Measurements from ENCODE around the gene COQ7.

COQ7 gene

DNA sequence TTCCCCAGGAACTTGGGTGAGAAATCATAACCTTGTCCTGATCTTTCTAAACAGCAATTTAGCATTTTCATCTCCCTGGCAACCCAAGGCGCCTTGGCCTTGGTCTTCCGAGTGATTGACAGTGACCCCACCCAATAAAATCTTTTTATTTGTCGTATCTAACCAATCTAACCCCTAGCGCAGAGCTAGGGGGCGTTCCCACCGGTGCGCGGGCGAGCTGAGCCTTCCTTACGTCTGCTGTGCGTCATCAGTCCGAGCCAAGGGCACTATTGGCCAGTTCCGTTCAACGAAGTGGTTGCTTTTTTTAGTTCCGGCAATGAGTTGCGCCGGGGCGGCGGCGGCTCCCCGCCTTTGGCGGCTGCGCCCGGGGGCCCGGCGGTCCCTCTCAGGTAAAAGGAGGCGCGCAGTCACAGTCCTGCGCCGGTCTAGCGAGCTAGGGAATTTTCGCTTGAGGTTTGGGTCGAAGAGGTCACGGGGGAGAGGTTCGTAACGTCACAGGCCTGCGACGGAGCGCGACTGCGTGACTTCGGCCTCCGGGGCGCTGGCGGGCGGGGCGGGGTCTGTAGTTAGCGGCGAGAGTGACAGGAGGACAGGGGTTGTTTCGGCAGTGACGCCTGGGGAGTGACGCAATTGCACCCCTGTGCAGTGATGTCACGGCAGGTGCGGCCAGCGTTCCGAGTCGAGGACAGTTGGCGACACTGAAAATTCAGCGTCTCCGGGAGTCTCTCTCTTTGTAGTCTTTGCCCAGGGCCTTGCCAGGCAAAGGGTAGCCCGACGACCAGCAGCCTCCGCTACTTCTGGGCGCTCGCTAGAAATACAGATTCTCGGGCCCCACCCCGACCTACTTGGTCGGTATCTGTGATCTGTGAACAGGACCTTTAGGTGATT is at the start of gene COQ7:
TSS of gene COQ7 (plus strand) at position 266 of the 888 bp plus-strand sequence. CDS start at position 317, 51 bp downstream.
- DNase-seq (ENCODE audit: low read depth in 2 of 2) = peak; percentile 97

GRCh38 chr16:19020689-19021088 is 46.7 kb upstream of the COQ7 start:
- no peak for DNase-seq (ENCODE audit: low read depth in 2 of 2)

- no peak for DNase-seq (ENCODE audit: low read depth in 2 of 2)
Observed at GRCh38 chr16:19021747-19022146, 45.7 kb upstream of the COQ7 start.

DNA sequence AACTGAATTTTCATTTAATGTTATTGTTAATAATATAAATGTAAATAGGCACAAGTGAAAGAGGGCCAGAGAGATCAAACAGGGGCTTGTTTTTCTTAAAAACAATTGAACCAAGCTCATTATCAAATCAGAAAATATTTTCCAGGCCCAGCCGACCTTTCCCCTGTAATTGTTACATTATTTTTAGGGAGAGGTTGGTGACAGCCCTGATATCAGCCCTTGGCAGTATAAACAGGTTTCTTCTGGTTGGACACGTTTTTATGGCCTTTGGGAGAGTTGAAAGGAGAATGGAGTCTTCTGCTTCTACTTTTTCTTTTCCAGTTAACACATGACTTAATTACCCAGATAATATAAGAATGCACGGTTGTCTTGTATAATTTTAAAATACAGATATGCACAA is 40.0 kb upstream of the COQ7 start:
- DNase-seq (ENCODE audit: low read depth in 2 of 2) = no peak

- no peak for DNase-seq (ENCODE audit: low read depth in 2 of 2)
Observed at GRCh38 chr16:19029980-19030379, 37.4 kb upstream of the COQ7 start.

GRCh38 chr16:19031738-19032137 is 35.7 kb upstream of the COQ7 start:
- no peak for DNase-seq (ENCODE audit: low read depth in 2 of 2)

DNA sequence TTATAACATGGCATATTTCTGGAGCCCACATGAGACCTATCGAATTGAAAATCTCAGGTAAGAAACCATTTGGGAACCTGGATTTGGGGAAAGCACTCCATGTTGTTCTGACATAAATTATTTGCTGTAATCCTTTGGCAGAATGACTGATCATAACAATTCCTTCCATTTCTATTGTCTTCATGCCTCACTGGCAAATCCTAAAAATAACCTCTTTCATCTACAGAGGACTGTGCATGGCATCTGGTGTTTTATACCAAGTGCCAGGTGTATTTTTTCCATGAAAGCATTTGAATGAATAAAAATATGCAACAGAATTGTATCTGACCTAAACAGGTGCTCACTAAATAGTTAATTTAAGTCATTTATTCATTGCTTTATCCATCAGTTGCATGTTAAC is 33.7 kb upstream of the COQ7 start:
- no peak for DNase-seq (ENCODE audit: low read depth in 2 of 2)

GRCh38 chr16:19040400-19040799 is 27.0 kb upstream of the COQ7 start:
- DNase-seq (ENCODE audit: low read depth in 2 of 2) = no peak

DNA sequence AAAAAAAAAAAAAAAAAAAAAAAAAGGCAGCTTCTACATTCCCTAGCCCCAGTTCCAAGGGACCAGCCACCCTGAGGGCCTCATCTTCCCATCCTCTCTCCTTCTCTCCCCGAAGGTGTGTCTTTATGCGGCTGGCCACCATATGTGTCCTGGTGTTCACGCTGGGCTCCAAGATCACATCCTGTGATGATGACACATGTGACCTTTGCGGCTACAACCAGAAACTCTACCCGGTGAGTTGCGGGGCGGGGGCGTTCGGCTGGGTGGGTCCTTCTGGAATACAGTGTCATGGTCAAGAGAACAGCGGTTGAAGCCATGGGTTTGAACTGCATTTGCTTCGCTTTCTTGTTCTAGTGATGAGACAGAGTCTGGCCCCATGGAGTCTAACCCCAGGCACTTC is 22.6 kb upstream of the COQ7 start:
- no peak for DNase-seq (ENCODE audit: low read depth in 2 of 2)

GRCh38 chr16:19046062-19046461 is 21.4 kb upstream of the COQ7 start:
- DNase-seq (ENCODE audit: low read depth in 2 of 2) = no peak

DNA sequence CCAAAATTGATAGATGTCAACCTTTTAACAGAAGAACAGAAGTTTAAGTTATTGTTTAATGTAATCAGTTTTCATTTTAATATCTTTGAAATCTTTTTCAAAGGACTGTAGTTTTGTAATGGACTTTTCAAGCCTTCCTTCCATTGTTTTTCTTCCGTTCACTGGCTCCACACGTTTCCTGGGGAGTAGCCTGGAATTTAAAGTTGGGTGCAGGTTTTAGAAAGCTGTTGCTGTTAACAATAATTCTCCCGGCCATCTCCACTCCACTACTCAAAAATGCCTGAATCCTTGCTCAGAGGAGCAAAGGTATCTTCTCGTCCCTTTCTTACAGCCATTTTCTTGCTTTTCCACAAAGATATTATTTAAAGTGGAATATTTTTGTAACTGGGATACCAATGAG is 4.7 kb upstream of the COQ7 start:
- no peak for DNase-seq (ENCODE audit: low read depth in 2 of 2)

GRCh38 chr16:19066988-19067348 is 446 bp upstream of the COQ7 start:
- no peak for DNase-seq (ENCODE audit: low read depth in 2 of 2)

- no peak for DNase-seq (ENCODE audit: low read depth in 2 of 2)
Observed at GRCh38 chr16:19068237-19068815, 912 bp downstream of the COQ7 start.

DNA sequence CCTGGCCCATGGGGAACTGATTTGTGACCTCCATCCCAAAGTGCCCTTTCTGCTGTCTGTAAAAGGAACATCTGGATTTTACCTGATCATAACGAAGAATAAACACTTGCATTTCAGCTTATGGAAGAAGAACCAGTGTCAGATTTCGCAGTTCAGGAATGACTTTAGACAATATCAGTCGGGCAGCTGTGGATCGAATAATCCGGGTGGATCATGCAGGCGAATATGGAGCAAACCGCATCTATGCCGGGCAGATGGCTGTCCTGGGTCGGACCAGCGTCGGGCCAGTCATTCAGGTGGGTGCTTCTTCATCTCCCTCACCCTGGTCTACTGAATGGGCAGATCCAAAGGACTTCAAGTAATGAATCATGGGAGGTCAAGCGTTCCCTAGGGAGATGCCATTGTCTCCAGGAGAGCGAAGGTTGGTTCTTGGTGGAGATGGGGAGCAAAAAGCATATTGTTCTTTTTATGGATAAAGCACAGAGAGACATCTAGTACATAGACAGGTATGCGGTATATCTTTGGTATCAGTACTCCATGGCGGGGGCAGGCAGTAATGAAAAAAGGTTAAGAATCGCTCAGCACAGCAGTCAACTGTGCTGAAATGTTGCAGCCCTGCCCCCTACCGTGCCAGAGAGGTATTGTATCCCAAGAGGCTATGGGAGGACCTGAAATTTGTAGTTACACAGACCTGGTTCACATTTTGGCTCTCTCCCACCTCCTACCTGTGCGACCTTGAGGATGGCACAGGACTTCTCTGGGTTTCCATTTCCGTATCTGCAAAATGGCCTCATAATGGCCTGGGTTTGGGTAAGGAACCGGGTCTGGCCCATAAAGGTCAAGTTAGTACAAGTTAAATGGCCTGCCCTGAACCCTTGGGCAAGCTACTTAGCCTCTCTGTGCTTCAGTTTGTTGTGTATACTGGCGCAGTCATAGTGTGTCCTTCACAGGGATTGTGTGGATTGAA is 4.7 kb downstream of the COQ7 start:
- peak; percentile 38 to 56 for DNase-seq (ENCODE audit: low read depth in 2 of 2)

DNA sequence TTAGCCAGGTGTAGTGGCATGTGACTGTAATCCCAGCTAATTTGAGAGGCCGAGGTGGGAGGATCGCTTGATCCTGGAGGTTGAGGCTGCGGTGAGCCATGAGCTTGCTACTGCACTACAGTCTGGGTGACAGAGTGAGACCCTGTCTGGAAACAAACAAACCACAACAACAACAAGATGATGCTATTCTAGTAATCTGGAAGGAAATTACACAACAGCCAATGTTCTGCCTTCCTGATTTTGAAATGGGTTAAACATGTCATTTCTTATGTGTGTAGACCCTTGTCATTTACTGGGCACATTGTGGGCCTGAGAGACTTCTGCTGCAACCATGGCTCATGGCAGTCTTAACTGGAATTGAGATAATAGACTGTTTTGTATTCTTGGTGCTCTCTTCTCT is 5.9 kb downstream of the COQ7 start:
- no peak for DNase-seq (ENCODE audit: low read depth in 2 of 2)

GRCh38 chr16:19073863-19074262 is 6.4 kb downstream of the COQ7 start:
- DNase-seq (ENCODE audit: low read depth in 2 of 2) = no peak

DNA sequence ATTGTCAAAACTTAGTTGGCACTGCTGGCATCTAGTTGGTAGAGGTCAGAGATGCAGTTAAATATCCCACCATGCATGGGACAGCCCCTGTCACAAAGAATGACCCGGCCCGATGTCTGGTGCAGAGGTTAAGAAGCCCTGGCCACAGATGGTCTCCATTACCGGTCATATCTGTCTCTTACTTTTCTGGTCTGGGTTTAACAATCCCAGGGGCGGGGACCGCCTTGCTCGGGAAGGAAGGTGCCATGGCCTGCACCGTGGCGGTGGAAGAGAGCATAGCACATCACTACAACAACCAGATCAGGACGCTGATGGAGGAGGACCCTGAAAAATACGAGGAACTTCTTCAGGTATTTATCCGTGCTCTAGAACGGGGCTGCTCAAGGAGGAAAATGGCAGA is 8.1 kb downstream of the COQ7 start:
- DNase-seq (ENCODE audit: low read depth in 2 of 2) = no peak

GRCh38 chr16:19077879-19078278 is 10.5 kb downstream of the COQ7 start:
- DNase-seq (ENCODE audit: low read depth in 2 of 2) = no peak

- no peak for DNase-seq (ENCODE audit: low read depth in 2 of 2)
Observed at GRCh38 chr16:19083670-19084069, 16.3 kb downstream of the COQ7 start.

DNA sequence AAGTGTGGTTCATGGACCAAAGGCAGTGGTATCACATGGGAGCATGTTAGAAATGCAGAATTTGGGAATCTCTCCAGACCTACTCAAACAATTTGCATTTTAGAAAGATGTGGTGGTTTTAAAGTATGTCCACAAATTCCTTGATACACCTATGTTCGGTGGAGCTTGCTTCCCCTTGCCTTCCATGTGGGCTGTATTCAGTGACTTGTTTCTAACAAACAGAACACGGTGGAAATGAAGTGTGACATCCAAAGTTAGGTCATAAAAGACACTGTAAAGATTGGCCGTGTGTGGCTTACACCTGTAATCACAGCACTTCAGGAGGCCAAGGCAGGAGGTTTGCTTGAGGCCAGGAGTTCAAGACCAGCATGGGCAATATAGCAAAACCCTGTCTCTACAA is 16.7 kb downstream of the COQ7 start:
- DNase-seq (ENCODE audit: low read depth in 2 of 2) = no peak

DNA sequence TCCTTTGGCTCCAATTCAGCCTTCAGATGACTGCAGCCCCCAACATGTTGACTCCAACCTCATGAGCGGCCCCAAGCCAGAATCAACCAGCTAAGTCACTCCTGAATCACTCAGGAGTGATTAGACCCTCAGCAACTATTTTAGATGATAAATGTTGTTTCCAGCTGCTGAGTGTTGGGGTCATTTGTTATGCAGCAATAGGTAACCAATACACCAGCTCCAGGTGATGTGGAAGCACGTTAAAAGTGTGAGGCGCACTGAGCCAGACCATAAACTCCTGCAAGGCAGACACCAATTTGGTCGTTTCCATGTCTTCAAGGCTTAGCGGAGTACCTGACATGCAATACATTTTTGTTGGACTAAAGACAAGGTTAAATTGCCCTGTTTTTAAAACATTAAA is 17.5 kb downstream of the COQ7 start:
- no peak for DNase-seq (ENCODE audit: low read depth in 2 of 2)

DNA sequence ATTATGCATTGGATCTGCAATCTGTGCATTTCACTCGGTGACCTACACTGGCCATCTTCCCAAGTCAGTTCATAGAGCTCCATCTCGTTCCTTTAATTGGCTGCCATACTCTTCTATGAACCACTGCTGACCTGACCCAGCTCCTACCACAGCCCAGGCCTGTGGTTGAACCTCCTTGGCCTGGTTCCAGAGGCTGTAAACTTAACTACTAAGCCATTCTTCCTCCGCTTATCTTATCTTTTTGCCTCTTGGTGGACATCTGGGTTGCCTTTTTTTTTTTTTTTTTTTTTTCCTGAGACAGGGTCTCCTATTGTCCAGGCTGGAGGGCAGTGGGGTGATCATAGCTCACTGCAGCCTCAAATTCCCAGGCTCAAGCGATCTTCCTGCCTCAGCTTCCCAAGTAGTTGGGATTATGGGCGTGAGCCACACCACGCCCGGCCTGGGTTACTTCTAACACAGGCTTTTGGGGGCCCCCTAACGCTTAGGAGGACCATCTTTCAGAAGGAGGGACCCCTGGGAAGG is 18.3 kb downstream of the COQ7 start:
- DNase-seq (ENCODE audit: low read depth in 2 of 2) = no peak
